Adipocyte (in vitro differentiated cells): ENCODE measurements around the gene GLDN.

Experiments used
- DNase-seq: peaks from one replicate; pipeline ENCODE4 v3.0.0-alpha.2; 2015; ENCODE audit warnings: low read depth
- H3K27me3 ChIP-seq: replicated peaks from 2 replicates; pipeline ENCODE4 v1.7.0; 2013; ENCODE audit warnings: mild to moderate bottlenecking, low read length, moderate library complexity; ENCODE audit not compliant: control insufficient read depth, insufficient read depth
- H3K36me3 ChIP-seq: 2 replicates; pipeline ENCODE4 v1.7.0; 2013; ENCODE audit warnings: low read length, mild to moderate bottlenecking, moderate library complexity; ENCODE audit not compliant: control insufficient read depth, insufficient read depth, severe bottlenecking
- H3K4me1 ChIP-seq: 2 replicates; pipeline ENCODE4 v1.7.0; 2013; ENCODE audit warnings: mild to moderate bottlenecking, low read length, moderate library complexity; ENCODE audit not compliant: control insufficient read depth, insufficient read depth
- H3K4me3 ChIP-seq: 2 replicates; pipeline ENCODE4 v1.7.0; 2013; ENCODE audit warnings: mild to moderate bottlenecking, low read length, moderate library complexity
- H3K9ac ChIP-seq: 2 replicates; pipeline ENCODE4 v1.7.0; 2013; ENCODE audit warnings: mild to moderate bottlenecking, low read length, moderate library complexity
- H3K9me3 ChIP-seq: 2 replicates; pipeline ENCODE4 v1.7.0; 2013; ENCODE audit warnings: mild to moderate bottlenecking, low read length, moderate library complexity; ENCODE audit not compliant: control insufficient read depth

GLDN gene

DNA sequence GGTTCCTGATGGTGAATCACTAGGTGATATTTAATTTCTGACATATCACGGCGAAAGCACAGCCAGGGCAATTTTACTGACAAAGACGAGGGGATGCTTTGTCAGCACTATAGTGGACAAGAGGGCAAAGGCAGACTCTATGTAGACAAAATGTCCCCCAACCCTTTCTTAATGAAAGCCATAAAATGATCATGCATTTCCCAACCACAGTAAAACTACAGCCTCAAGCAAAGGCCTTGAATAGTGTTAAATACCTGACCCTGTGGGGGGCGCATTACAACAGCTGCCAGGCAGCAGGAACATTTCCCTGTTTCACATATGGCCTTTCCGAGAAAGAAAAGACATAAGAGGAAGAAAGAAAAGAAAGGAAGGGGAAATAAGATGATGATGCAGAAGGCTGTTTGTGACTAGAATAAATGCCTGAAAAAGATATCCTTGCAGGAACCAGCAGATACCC lies 49.5 kb downstream of the GLDN start:
- H3K4me3 ChIP-seq: no peak overlapping the region
- no peak overlapping the region for H3K9ac ChIP-seq
- DNase-seq: no peak
- no peaks in the 10 kb centered on the region for H3K27me3 ChIP-seq
- H3K4me1 ChIP-seq: no peaks in the 10 kb centered on the region
- no peaks in the 10 kb centered on the region for H3K9me3 ChIP-seq
- no peaks in the 10 kb centered on the region for H3K36me3 ChIP-seq

DNA sequence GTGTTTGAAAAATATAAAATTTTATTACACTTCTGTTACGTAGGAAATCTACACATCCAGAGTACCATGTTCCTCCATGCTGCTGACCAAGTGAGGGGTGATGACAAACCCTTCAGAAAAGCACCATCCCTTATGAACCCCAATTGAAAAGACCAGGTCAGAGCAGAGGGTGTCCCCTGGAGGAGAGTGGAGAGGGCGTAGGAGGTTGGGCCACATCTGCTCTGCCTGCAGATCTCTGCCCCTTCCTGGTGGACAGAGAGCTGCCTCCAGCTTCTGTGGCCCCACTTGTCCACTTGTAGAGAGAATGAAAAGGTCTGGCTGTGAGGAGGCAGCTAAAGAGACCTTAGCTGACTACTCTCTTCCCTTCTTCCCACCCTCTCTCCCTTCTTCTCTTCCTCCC lies 55.5 kb downstream of the GLDN start:
- peaks cover 17% of the 10 kb centered on the region for H3K27me3 ChIP-seq
- no peak for DNase-seq
- H3K4me1 ChIP-seq: no peaks in the 10 kb centered on the region
- no peaks in the 10 kb centered on the region for H3K36me3 ChIP-seq
- H3K4me3 ChIP-seq: no peak overlapping the region
- H3K9ac ChIP-seq: no peak overlapping the region
- H3K9me3 ChIP-seq: no peaks in the 10 kb centered on the region

DNA sequence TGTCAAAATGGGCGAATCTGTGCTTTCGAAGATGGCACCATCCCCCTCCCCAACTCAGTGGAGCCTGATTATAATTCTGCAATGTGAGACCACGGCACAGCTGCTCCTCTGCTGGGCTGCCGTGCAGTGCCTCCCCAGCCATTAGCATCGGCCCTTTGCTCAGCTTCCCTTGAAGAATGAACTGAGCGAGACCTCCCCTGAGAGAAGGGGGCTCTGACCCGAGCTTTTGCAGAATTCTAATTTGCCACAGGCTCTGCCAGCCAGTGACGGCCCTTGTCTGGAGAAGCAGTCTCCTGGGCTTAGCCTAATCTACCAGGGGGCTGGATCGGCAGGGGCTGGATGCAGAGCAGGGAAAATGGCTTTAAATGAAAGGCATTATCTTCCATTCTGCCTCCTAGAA lies 57.2 kb downstream of the GLDN start:
- no peaks in the 10 kb centered on the region for H3K9me3 ChIP-seq
- peaks cover 19% of the 10 kb centered on the region for H3K27me3 ChIP-seq
- no peak overlapping the region for H3K9ac ChIP-seq
- no peak for DNase-seq
- H3K36me3 ChIP-seq: no peaks in the 10 kb centered on the region
- H3K4me3 ChIP-seq: no peak overlapping the region
- no peaks in the 10 kb centered on the region for H3K4me1 ChIP-seq

DNA sequence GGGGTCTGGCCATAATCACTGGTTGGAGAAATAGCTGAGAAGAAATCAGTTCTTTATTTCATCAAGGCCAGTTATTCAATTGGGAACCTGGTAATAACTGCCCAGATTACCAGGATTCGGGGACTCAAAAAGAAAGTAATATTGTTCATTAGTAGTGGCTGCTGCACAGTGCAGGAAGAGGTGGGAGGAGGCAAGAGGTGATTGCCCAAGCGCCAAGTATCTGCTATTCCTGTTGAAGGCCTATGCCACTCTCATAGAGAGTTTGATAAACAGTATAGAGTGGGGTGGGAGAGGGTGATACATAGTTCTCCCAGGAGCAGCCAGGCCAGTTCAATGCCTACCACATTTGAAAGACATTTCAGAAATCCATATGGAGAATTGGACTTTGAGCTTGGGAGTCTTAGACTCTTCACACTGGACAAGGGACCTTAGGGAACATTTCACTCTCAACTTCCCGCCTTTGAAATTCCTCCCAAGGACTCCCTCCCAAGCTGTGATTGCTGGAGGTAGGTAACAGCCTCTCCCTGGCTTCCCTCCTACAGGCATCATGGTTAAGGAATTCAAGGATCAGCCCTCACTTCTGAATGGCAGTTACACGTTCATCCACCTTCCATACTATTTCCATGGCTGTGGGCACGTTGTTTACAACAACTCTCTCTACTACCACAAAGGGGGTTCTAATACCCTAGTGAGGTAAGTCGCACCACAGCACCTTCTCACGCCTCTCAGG lies 59.8 kb downstream of the GLDN start:
- DNase-seq: no peak
- Histone ChIP-seq H3K9me3 (no peaks in the 10 kb centered on the region), H3K4me3 (no peak overlapping the region), H3K36me3 (no peaks in the 10 kb centered on the region), H3K4me1 (no peaks in the 10 kb centered on the region), H3K27me3 (peaks cover 20% of the 10 kb centered on the region), H3K9ac (no peak overlapping the region)

DNA sequence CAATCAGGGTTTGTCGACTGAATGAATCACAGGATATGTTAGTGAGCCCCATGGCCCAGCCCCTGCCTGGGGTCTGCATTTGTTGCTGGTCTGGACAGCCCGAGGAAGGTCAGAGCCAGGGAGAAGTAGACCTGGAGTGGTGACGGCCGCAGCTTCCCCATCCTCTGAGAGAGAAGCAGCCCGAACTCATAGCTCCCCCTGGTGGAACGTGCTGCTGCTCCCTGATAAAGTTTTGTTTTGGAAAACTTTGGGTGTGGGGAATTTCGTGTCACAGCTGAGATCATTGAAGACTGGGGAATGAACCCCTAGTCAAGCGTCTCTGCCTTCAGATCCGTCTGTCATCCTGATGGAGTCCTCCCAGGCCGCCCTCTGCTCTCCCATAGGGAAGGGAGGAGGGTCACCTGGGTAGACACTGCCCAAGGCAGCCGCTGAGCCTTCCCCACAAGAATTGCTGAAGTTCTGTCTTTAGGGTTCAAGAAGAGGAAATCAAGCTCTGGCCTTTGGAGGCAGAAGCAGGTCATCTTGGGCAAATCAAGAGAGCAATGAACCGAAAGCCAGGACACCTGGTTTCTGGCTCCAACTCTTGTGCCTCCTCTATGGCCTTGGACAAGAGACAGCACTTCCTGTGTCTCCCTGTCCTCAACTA lies 60.5 kb downstream of the GLDN start:
- Histone ChIP-seq H3K4me1 (no peaks in the 10 kb centered on the region), H3K9me3 (no peaks in the 10 kb centered on the region), H3K27me3 (peaks cover 20% of the 10 kb centered on the region), H3K4me3 (no peak overlapping the region), H3K9ac (no peak overlapping the region), H3K36me3 (no peaks in the 10 kb centered on the region)
- peak; percentile 55 for DNase-seq

DNA sequence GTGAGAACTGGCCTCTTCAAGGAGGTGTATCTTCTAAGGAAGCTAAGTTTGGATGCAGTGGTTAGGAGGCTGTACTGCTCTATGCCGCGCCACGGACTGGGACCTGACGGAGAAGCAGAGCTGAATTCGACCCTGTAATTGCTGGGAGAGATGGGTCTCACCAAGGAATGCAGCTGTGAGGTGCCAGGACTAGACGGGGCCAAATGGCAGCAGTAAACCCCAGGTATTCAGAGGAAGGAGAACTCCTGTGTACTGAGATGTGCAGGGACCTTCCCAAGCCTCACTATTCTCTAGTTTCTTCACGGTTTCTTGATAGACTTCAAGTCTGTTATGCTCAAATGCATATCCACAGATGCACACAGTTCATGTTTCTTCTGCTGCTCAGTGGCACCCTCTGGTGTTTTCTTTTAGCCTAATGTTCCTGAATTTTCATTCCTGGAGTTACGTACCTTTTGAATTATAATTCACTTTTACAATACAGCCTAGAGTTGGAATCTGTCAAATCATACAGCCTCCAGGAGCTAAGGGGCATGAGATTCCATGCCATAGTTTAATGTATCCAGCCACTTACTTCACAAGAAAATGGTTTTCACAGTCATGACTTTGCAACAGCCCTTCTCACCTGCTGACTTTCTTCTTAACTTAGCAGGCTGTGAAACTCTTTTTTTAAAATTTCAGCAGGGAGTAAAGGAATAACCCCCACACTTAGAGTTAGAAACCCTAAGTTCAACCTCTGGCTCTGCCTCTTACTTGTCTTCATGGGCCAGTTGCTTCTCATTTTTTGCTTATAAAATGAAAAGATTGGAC lies 61.8 kb downstream of the GLDN start:
- no peak overlapping the region for H3K9ac ChIP-seq
- no peak overlapping the region for H3K4me3 ChIP-seq
- DNase-seq: peak; percentile 68
- H3K27me3 ChIP-seq: peaks cover 14% of the 10 kb centered on the region
- H3K36me3 ChIP-seq: no peaks in the 10 kb centered on the region
- H3K9me3 ChIP-seq: no peaks in the 10 kb centered on the region
- no peaks in the 10 kb centered on the region for H3K4me1 ChIP-seq

DNA sequence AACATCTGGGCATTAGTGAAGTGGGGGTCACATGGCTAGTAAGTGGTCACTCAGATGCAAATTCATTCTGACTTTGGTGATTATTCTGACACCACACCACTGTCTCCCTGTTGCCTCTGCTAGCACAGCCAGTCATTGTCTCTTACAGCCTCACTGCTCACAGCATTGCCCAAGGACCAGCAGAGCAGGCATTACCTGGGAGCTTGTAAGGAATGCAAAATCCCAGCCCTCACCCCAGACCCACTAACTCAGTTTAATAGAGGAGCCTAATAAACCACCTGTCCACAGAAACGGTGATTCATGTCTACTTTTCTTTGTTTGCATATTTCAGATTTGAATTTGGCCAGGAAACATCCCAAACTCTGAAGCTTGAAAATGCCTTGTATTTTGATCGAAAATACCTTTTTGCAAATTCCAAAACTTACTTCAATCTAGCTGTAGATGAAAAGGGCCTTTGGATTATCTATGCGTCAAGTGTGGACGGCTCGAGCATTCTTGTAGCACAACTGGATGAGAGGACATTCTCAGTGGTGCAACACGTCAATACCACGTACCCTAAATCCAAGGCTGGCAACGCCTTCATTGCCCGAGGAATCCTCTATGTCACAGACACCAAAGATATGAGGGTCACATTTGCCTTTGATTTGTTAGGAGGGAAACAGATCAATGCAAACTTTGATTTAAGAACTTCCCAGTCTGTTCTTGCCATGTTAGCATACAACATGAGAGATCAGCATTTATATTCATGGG lies 62.7 kb downstream of the GLDN start:
- no peak for DNase-seq
- Histone ChIP-seq H3K9me3 (no peaks in the 10 kb centered on the region), H3K4me1 (no peaks in the 10 kb centered on the region), H3K4me3 (no peak overlapping the region), H3K27me3 (peaks cover 9% of the 10 kb centered on the region), H3K36me3 (no peaks in the 10 kb centered on the region), H3K9ac (no peak overlapping the region)

DNA sequence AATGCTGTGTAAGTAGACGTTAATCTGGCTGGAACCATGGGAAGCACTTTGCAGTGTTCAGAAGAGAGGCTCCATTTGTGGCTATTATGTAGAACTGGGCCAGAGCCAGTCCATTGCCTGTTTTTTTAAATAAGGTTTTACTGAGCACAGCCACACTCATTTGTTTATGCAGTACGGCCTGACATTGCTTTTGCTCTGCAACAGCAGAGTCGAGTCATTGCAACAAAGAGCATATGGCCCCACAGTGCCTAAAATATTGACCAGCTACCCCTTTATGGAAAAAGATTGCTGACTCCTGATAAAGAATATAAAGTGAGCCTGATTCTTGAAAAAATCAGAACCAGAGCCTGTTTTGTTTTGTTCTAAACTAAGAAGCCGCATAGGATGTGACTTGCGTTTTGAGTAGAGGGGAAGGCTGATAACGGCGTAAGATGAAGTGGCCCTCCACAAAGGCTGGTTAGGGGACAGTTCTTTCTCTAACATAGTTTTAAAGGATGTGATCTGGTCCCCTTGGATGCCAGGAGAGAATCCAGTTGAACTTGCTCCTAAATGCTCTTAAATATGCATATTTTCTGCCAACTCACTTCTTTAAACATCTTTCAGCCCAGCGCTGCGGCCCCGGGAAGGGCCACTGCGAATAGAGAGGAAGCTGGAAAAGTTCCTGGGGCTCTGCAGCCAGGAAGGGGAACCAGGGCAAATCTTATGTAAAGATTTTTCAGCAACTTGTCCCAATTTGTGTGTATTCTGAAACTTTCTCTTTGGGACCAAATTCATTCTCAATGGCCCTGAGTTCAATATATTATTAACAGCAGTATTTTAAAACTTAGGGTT lies 64.5 kb downstream of the GLDN start:
- H3K9ac ChIP-seq: no peak overlapping the region
- no peak for DNase-seq
- no peaks in the 10 kb centered on the region for H3K4me1 ChIP-seq
- no peak overlapping the region for H3K4me3 ChIP-seq
- H3K9me3 ChIP-seq: no peaks in the 10 kb centered on the region
- H3K27me3 ChIP-seq: peaks cover 3% of the 10 kb centered on the region
- no peaks in the 10 kb centered on the region for H3K36me3 ChIP-seq

DNA sequence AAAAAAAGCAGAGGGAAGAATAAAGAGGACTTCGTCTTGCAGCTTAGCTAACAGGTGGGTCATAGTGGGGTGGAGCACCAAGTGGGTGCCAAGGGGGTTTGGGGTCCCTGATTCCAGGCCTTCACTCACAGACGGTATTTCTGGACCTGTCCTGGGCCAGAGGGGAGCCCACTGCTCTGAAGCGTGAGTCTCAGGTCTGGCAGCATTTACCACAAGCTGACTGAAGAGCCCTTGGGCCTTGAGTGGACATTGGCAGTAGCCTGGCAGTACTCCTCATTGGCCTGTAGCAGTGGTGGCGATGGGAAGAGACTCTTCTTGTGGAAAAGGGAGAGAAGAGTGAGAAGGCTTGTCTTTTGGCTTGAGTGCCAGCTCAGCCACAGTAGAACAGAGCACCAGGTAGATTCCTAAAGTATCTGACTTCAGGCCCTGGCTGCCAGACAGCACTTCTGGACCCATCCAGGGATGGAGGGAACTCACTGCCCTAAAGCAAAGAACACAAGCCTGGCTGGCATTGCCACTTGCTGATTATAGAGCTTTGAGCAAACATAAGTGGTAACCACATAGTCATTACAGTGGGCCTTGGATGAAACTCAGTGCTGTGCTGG lies 72.9 kb downstream of the GLDN start:
- Histone ChIP-seq H3K4me1 (no peaks in the 10 kb centered on the region), H3K27me3 (no peaks in the 10 kb centered on the region), H3K9me3 (no peaks in the 10 kb centered on the region), H3K4me3 (no peak overlapping the region), H3K36me3 (no peaks in the 10 kb centered on the region), H3K9ac (no peak overlapping the region)
- no peak for DNase-seq

DNA sequence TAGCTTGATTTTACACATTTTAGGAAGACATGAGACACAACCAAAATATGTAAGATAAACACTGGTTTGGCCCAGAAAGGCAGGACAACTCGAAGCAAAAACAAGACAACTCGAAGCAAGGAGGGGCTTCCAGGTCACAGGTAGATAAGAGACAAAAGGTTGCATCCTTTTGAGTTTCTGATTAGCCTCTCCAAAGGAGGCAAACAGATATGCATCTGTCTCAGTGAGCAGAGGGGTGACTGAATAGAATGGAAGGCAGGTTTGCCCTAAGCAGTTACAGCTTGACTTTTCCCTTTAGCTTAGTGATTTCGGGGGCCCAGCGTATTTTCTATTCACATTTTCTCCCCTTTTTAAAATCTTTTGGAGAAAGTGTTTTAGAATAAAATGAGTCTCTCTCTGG lies 74.7 kb downstream of the GLDN start:
- Histone ChIP-seq H3K9me3 (no peaks in the 10 kb centered on the region), H3K27me3 (no peaks in the 10 kb centered on the region), H3K4me1 (no peaks in the 10 kb centered on the region), H3K9ac (no peak overlapping the region), H3K36me3 (no peaks in the 10 kb centered on the region), H3K4me3 (no peak overlapping the region)
- no peak for DNase-seq
